Measurements from ENCODE around the gene RRP1.

The RRP1 gene, protein sequence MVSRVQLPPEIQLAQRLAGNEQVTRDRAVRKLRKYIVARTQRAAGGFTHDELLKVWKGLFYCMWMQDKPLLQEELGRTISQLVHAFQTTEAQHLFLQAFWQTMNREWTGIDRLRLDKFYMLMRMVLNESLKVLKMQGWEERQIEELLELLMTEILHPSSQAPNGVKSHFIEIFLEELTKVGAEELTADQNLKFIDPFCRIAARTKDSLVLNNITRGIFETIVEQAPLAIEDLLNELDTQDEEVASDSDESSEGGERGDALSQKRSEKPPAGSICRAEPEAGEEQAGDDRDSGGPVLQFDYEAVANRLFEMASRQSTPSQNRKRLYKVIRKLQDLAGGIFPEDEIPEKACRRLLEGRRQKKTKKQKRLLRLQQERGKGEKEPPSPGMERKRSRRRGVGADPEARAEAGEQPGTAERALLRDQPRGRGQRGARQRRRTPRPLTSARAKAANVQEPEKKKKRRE

DNA sequence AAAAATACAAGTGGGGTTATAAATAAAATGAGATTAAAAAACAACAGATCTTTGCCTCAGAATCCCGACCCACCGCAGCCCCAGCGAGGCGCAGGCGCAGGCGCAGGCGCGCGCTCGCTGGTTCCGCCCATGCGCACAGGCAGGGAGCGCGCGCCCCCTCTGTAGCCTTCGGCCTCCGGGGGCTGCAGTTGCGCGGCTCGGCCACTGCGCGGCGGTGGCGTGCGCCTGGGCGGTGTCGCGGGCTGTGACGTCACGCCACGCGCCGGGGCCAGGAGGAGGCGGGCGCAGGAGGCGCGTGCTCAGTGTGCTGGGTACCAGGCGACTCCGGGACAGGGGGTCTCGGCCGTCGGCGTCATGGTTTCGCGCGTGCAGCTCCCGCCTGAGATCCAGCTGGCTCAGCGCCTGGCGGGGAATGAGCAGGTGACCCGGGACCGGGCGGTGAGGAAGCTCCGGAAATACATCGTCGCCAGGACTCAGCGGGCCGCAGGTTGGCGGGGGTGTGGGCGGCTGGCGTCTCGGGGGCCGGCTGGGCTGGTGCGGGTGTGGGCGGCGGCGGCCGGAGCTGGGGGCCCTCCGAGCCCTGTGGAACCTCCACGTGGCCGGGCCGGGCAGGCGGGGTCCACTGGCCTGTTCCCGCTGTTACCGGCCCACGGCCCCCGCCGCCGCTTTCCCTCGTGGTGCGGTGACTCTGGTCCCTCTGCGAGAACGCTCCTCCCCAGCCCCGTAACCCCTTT, at the start of gene RRP1:
Gene RRP1, plus strand, starts transcription at position 302 of the 734 bp plus-strand sequence. Its CDS starts 53 bp downstream, at position 355.
- DNase-seq (ENCODE audit: low read depth in 2 of 2), result peak; percentile 81 to 87

DNA sequence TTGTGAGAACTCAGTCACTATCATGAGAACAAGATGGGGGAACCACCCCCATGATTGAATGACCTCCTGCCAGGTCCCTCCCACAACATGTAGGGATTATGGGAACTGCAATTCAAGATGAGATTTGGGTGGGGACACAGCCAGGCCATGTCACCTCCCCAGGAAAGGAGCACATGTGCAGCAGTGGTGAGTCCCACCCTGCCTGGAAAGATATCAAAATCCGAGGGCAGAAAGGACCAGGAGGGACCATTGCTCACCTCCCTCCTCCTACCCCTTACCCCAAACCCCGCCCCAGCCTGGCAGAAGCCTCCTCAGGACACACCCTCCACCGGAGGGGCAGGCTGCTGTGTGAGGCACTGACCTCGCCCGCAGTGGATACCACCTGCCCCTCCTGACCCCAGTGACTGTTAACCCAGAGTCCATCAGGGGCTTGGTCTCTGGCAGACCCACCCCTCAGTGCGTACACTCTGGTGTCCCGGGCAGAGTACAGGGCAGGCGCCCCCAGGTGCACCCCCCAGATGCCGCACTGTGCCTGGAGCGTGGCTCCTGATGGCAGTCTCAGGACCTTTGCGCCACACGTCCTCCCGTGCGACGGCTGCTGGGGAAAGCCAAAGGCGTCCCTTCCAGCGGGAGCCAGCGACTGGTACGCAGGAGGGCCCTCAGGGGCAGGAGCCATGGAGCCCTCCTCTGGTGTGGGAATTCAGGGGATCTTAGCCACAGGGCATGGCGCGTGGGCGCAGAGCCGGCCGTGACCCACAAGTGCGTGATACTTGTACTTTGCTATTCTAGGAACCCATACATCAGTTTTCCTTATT, 49.5 kb upstream of the RRP1 start:
- no peak for DNase-seq (ENCODE audit: low read depth in 2 of 2)

DNA sequence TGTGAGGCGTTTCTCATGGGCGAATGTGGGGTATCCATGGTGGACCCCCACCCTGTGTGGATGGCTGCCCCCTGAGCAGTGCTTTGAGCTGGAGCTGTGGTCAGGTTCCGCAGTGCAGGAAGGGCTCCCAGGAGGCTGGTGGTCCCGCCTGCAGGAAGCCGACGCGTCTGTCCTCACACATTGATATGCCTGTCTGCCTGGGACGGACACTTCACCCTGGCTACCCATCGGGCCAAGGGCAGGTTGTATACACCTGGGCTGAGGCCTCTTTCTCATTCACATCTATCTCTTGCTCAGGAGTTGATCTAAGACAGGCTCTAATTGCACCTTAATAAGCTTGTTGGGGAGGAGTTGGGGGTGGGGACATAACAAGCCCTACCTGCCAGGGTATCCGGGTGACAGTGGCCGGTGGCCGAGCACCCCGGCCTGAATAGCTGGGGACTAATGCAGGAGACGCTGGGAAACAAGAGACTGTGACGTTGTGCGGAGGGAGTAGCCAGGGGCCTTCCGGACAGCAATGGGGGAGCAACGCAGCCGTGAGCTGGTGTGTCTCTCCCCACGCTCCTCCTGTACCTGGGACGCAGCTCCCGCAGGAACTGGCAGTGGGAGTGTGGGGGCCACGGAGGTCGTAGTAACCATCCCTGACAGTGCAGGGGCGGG, 48.8 kb upstream of the RRP1 start:
- no peak for DNase-seq (ENCODE audit: low read depth in 2 of 2)

DNA sequence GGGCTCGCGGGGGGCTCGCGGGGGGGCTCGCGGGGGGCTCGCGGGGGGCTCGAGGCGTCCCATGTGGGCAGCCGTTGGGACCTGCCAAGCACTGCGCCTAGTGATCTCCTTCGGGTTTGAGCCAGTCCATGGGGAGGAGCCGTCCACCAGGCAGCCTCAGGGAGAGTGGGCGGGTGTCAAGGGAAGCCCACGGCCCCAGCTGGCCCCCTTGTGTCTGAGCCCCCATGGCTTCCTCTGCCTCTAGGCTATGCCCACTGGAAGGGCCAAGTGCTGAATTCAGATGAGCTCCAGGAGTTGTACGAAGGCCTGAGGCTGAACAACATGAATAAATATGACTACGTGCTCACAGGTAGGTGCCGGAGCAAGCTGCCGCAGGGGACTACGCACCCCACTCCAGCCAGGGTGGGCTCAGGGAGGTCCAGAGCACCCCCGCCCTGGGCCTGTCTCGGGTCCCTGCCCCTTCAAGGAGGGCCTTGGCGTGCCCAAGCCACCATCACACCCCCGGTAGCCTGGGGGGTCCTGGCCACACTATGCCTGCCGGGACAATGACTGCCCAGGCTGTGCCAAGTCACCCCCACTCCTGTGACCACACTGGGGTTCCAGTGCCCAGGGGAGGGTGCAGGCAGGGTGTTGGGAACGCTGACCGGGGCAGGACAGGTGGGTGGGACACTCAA, 47.8 kb upstream of the RRP1 start:
- DNase-seq (ENCODE audit: low read depth in 2 of 2), result no peak

DNA sequence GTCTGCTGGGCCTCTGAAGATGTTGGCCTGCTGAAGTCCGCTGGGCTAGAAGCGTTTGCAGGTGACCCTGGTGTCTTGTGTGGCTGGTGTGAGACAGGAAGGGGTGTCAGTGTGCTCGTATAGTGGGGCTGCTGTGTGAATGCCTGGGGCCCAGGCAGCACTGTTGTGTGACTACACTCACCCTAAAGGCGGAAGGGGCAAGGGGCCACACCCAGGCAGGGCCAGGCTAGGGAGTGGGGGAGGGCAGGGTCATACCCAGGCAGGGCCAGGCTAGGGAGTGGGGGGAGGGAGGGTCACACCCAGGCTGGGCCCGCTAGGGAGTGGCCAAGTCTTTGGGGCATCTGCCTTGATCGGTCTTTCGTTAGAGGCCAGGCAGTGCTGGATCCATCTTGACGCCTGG, 45.4 kb upstream of the RRP1 start:
- no peak for DNase-seq (ENCODE audit: low read depth in 2 of 2)

DNA sequence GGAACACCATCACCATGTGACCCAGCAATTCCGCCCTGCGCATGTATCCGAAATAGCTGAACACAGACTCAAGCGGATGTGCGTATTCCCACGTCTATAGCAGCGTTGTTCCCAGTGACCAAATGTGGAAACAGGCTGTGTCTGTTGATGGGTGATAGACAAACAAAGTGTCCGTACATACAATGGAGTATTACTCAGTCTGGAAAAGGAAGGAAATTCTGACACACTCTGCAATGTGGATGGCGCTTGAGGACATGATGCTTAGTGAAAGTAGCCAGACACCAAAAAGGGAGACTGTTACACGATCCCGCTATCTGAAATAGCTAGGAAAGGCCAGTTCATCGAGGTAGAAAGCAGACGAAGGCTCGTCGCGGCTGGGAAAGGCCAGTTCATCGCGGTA, 44.7 kb upstream of the RRP1 start:
- DNase-seq (ENCODE audit: low read depth in 2 of 2), result no peak

DNA sequence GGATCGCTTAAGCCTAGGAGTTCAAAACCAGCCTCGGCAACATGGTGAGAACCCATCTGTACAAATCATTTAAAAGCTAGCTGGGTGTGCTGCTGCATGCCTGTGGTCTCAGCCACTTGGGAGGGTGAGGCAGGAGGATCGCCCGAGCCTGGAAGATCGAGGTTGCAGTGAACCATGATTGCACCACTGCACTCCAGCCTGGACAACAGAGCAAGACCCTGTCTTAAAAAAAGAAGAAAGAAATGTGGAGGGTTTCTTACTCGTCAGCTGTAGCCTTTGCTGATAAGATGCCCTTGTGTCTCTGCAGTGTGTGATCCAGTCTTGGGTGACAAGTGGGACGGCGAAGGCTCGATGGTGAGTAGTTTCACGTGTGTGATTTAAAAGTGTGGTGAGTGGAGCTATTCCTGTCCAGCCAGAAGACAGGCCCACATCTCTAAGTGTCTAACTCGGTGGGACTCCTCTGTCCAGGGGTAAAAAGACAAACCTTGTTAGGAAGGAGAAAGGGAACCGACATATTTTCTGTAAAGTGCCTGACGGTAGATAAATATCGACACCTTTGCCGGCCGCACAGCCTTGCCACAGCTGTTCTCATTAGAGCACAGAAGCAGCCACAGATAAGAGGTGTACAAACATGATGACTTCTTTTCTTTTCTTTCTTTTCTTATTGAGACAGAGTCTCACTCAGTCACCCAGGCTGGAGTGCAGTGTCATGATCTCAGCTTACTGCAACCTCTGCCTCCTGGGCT, 43.4 kb upstream of the RRP1 start:
- no peak for DNase-seq (ENCODE audit: low read depth in 2 of 2)

DNA sequence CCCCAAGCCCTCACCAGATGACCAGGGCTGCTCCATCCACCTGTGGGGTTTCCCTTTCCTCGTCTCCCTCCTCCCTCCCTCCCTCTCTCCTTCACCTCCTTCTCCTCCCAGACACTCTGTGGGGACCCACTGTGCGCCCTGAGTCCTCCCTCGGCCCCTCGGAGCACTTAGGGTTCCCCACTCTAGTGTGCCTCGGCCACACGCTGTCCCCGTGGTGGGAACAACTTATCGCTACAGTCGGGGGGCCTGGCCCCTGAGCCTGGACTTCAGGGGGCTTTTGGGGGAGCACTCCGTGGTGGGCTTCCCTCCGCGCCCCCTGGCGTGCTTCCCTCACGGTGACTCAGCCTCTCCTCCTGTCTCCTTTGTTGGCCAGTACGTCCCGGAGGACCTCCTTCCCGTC, 40.8 kb upstream of the RRP1 start:
- no peak for DNase-seq (ENCODE audit: low read depth in 2 of 2)

DNA sequence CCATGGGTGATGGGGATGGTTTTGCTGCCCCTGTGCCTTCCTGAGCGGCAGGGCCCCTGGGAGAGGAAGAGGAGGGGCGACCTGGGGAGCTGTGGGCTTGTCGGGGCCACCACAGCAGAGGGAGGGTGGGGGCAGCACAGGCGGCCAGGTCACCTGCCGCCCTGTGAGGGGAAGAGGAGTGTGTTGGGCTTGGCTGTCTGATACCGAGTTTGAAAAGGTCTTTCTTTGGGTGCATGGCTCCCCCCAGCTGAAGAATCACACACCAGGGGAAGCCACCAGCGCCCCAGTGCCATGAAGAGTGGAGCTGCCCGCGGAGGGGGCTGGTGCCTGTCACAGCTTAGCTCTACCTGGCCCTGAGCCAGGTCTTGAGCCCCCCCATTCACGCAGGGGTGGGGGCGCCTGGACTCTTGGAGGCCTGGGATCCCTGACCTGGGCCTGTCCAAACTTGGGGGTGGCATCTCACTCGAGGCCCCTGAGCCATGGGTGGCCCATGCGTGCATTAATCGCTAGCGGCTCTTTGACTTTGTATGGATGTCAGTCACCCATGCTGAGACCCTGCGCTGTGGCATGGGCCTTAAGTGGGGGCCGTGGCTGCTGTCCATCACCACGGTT, 39.6 kb upstream of the RRP1 start:
- no peak for DNase-seq (ENCODE audit: low read depth in 2 of 2)

DNA sequence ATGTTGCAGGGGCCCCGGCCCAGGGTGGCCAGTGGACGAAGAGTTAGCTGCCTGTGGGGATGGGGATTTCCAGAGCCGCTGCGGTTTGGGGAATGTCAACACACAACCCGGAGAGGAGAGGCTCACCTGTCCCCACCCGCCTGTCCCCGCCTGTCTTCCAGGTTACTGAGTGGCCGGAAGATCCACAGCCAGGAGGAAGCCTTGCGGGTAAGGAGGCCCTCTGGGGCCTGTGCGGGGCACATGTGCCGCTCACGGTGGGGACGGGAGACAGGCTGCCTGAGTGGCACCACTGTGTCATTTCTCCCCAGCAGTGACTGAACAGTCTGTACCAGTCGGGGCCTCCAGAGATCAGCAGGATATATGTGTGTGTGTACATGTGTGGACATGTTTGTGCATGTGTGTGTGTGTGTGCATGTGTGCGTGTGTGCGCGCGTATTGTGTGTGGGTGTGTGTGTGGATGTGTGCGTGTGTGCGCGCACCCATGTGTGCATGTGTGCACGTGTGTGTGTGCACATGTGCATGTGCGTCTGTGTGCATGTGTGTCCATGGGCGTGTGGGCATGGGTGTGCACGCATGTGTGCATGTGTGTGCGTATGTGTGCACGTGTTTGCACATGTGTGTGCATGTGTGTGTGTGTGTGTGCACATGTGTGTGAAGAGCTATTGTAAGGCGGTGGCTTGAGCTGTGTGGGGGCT, 38.9 kb upstream of the RRP1 start:
- no peak for DNase-seq (ENCODE audit: low read depth in 2 of 2)

DNA sequence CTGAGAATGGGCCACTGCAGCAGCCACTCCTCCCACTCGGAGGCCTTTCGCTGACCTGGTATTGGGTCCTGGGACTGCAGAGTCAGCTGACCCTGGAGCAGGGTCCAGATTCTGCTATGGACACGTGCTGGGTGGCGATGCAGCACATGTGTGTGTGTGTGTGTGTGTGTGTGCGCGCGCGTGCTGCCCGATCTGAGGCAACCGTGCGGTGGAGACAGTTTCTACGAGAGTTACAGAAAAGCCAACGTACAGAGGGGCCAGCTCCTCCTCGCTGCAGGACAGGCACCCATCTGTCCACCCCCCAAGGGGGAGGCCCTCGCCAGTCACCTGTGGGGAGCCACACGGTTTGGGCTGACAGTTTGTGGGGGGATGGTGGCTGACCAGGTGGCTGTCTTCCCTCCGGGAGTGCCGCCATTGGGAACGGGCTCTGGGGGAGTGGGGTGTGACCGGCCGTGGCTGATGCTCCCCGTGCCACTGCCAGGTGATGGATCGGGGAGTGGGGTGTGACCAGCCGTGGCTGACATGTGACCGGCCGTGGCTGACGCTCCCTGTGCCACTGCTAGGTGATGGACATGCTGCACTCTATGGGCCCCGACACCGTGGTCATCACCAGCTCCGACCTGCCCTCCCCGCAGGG, 37.3 kb upstream of the RRP1 start:
- DNase-seq (ENCODE audit: low read depth in 2 of 2), result no peak

DNA sequence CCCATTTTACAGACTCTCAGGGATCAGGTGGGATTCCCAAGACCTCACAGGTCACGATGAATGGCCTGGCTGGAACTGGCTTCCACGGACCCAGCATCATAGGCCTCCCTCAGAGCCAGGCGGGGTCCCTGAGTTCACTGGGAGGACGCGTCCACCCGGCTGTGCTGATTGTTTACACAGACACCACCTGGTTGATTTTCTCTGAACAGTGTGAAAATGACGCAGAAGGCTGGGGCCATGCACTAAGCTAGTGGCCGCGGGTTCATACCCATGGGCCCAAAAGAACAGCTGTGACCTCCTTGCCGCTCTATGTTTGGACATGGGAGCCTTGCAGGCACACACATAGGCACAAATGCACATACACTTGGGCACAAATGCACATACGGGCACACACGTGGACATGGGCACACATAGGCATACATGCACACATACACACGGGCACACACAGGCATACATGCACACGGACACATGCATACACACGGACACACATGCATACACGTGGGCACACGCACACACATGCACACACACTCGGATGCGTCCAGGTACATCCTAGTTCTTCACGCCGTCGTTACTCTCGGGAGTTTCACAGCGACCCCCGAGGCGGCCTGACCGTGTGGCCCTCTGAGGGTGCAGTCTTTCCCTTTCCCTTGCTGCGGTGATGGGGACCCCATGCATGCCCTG, 36.5 kb upstream of the RRP1 start:
- no peak for DNase-seq (ENCODE audit: low read depth in 2 of 2)

DNA sequence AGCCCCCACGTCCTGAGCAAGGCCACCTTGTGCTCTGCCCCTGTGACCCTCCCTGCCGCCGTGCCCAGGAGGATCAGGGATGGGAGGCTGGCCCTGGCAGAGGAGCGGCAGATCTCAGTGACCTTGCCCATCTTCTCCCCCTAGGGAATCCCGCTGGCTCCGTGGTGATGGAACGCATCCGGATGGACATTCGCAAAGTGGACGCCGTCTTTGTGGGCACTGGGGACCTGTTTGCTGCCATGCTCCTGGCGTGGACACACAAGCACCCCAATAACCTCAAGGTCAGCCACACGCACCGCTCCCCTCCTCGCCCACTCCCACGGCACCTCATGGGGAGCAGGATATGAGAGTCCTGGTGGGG, 36.0 kb upstream of the RRP1 start:
- no peak for DNase-seq (ENCODE audit: low read depth in 2 of 2)

DNA sequence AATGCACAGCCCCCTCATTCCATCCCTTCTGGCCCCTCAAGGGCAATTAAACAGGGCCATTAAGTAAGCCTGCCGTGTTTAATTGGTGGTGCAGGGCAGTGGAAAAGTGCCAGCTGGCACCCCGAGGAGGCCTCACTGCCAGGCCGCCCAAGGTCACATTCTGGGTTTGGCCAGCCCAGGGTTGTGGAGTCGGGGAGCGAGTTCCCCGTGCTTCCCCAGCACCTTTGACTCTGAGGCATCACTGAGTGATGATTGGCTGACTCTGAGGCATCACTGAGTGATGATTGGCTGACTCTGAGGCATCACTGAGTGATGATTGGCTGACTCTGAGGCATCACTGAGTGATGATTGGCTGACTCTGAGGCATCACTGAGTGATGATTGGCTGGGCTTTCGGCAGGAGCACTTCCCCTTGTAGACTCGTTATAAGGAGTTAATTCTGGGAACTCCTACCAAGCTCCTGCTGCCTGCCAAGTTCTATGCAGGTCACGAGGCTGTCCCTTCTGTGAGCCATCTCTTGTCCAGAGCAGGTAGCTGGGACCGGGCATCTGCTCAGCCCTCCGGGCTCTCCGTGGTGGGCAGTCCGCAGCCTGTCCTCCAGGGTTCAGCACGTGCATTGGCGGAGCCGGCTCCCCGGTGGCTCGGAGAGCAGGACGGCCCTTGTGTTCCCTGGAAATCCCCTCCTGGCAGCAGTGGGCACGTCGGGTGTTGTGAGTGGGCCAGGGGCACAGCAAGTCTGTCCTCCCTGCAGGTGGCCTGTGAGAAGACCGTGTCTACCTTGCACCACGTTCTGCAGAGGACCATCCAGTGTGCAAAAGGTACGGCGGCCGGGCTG, 34.2 kb upstream of the RRP1 start:
- DNase-seq (ENCODE audit: low read depth in 2 of 2), result no peak

DNA sequence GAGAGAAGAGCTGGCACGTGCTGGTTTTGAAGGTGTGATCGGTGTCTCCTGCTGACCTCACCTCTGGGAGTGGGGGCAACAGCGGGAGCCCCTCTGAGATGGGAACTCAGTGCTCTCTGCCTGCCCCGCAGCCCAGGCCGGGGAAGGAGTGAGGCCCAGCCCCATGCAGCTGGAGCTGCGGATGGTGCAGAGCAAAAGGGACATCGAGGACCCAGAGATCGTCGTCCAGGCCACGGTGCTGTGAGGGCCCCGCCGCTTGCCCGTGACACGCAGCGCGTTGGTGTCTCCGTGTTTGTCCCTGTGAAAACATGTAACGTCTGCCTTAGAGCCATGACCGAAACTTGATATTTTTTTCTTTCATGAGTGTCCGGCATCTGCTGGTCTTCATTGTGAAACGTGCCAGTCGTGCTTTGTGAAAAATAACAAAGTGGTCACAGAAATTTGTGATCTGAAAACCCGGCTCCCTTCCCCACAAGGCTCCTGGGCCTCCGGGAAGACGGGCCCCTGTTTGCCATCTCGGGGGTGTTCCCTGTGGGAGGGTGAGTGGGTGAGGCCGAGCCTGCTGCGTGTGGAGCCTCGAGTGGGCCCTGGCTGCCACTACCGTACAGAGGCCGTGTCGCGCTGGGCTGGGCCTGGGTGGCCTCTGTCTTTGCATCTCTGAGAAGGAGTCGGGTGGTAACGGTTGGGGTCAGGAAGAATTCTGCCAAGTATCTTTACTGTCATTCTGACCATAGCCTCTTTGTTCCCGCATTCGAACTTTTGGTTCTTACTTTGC, 33.4 kb upstream of the RRP1 start:
- no peak for DNase-seq (ENCODE audit: low read depth in 2 of 2)

DNA sequence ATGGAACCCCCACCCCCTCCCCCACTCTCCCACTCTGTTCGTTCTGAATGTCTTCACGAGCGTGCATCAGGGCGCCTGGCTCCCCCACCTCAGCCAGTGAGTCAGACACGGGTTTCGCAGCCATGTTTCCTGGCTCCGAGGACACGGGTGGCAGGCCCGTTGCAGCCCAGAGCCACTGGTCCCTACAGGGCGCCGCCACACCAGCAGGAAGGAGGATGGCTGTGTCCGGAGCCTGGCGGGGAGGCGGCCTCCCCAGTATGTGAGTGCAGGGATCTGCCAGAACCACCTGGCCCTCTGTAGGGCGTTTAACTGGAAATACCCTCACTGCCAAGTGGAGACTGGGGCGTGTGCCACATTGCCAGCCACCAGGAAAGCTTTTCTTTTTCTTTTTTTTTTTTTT, 31.8 kb upstream of the RRP1 start:
- no peak for DNase-seq (ENCODE audit: low read depth in 2 of 2)

Measured in stimulated activated CD8-positive, alpha-beta memory T cell treated with anti-CD3 and anti-CD28 coated beads, Interleukin-15, amount 100 ng/mL, for 4 hours (primary cell).